Measurements from ENCODE around the gene NKX3-2. TPM values are rescaled to one million over a fixed set of nuclear protein-coding genes. Genes with fewer than 3 reads are reported as not detected.

Gene NKX3-2
- total and polyA plus RNA-seq, 9 of the 15 experiments (the other 6 are each of a cell fraction or from before 2014, with no cell fraction given) = 0.03 to 0.81 (median 0.27) TPM; not detected in 1

DNA sequence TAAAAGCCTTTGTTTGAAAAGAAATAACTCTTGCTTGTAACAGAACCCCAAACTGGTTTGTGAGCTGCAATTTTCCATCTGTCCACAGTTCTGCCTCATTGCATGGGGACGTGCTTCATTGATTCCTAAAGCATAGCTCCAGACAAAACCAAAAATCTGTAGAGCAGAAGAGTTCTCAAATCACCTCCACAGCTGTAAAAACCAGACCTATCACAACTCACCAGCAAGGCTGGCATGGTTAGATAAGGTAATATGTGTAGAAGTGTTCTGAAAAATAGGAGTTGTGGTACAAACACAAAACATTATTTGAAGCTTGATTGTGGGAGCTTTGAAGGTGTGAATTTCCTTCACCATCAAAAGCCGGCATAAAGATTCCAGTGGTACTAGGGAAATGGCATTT lies 47.7 kb downstream of the NKX3-2 start (continued):
- TF ChIP-seq, protein P1, sequence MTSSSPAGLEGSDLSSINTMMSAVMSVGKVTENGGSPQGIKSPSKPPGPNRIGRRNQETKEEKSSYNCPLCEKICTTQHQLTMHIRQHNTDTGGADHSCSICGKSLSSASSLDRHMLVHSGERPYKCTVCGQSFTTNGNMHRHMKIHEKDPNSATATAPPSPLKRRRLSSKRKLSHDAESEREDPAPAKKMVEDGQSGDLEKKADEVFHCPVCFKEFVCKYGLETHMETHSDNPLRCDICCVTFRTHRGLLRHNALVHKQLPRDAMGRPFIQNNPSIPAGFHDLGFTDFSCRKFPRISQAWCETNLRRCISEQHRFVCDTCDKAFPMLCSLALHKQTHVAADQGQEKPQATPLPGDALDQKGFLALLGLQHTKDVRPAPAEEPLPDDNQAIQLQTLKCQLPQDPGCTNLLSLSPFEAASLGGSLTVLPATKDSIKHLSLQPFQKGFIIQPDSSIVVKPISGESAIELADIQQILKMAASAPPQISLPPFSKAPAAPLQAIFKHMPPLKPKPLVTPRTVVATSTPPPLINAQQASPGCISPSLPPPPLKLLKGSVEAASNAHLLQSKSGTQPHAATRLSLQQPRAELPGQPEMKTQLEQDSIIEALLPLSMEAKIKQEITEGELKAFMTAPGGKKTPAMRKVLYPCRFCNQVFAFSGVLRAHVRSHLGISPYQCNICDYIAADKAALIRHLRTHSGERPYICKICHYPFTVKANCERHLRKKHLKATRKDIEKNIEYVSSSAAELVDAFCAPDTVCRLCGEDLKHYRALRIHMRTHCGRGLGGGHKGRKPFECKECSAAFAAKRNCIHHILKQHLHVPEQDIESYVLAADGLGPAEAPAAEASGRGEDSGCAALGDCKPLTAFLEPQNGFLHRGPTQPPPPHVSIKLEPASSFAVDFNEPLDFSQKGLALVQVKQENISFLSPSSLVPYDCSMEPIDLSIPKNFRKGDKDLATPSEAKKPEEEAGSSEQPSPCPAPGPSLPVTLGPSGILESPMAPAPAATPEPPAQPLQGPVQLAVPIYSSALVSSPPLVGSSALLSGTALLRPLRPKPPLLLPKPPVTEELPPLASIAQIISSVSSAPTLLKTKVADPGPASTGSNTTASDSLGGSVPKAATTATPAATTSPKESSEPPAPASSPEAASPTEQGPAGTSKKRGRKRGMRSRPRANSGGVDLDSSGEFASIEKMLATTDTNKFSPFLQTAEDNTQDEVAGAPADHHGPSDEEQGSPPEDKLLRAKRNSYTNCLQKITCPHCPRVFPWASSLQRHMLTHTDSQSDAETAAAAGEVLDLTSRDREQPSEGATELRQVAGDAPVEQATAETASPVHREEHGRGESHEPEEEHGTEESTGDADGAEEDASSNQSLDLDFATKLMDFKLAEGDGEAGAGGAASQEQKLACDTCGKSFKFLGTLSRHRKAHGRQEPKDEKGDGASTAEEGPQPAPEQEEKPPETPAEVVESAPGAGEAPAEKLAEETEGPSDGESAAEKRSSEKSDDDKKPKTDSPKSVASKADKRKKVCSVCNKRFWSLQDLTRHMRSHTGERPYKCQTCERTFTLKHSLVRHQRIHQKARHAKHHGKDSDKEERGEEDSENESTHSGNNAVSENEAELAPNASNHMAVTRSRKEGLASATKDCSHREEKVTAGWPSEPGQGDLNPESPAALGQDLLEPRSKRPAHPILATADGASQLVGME (CRISPR knock-in tag; IDR thresholded peaks at IDR 0.05) = no peak
- TF ChIP-seq ZKSCAN3 (CRISPR knock-in tag; IDR thresholded peaks at IDR 0.05) = no peak
- no peak for TF ChIP-seq MAFF (IDR thresholded peaks at IDR 0.05; ENCODE audit: low read length)
- no peak for TF ChIP-seq YY1 (IDR thresholded peaks at IDR 0.05; ENCODE audit: borderline replicate concordance in 1 of 3, control insufficient read depth in 1 of 3, extremely low read depth in 1 of 3, insufficient read depth in 3 of 3, insufficient read length in 1 of 3, insufficient replicate concordance in 2 of 3, low read depth in 1 of 3, low read length in 2 of 3)
- TF ChIP-seq, protein P2, sequence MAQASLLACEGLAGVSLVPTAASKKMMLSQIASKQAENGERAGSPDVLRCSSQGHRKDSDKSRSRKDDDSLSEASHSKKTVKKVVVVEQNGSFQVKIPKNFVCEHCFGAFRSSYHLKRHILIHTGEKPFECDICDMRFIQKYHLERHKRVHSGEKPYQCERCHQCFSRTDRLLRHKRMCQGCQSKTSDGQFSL (CRISPR knock-in tag; IDR thresholded peaks at IDR 0.05) = no peak
- TF ChIP-seq, protein P2 (tag; IDR thresholded peaks at IDR 0.05) = no peak
- no peak for TF ChIP-seq MTA1 (IDR thresholded peaks at IDR 0.05; ENCODE audit: borderline replicate concordance)
- TF ChIP-seq, protein P3, sequence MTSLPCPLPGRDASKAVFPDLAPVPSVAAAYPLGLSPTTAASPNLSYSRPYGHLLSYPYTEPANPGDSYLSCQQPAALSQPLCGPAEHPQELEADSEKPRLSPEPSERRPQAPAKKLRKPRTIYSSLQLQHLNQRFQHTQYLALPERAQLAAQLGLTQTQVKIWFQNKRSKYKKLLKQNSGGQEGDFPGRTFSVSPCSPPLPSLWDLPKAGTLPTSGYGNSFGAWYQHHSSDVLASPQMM (CRISPR knock-in tag; IDR thresholded peaks at IDR 0.05) = no peak
- no peak for TF ChIP-seq SMARCA5 (IDR thresholded peaks at IDR 0.05)
- peak in 1 of 2 experiments; percentile 93; a peak in 3 of 4 replicates for TF ChIP-seq RCOR1 (IDR thresholded peaks at IDR 0.05; ENCODE audit: borderline replicate concordance in 1 of 2, low read depth in 2 of 2, low read length in 2 of 2)
- TF ChIP-seq KDM5B (IDR thresholded peaks at IDR 0.05; ENCODE audit: insufficient replicate concordance, low read depth, low read length) = no peak
- peak; percentile 88 to 89 for TF ChIP-seq KDM1A (IDR thresholded peaks at IDR 0.05)
- no peak for TF ChIP-seq ARNT (IDR thresholded peaks at IDR 0.05)
- TF ChIP-seq RFX1 (IDR thresholded peaks at IDR 0.05) = no peak
- TF ChIP-seq, protein P4, sequence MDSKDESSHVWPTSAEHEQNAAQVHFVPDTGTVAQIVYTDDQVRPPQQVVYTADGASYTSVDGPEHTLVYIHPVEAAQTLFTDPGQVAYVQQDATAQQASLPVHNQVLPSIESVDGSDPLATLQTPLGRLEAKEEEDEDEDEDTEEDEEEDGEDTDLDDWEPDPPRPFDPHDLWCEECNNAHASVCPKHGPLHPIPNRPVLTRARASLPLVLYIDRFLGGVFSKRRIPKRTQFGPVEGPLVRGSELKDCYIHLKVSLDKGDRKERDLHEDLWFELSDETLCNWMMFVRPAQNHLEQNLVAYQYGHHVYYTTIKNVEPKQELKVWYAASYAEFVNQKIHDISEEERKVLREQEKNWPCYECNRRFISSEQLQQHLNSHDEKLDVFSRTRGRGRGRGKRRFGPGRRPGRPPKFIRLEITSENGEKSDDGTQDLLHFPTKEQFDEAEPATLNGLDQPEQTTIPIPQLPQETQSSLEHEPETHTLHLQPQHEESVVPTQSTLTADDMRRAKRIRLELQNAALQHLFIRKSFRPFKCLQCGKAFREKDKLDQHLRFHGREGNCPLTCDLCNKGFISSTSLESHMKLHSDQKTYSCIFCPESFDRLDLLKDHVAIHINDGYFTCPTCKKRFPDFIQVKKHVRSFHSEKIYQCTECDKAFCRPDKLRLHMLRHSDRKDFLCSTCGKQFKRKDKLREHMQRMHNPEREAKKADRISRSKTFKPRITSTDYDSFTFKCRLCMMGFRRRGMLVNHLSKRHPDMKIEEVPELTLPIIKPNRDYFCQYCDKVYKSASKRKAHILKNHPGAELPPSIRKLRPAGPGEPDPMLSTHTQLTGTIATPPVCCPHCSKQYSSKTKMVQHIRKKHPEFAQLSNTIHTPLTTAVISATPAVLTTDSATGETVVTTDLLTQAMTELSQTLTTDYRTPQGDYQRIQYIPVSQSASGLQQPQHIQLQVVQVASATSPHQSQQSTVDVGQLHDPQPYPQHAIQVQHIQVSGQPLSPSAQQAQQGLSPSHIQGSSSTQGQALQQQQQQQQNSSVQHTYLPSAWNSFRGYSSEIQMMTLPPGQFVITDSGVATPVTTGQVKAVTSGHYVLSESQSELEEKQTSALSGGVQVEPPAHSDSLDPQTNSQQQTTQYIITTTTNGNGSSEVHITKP (IDR thresholded peaks at IDR 0.05; ENCODE audit: partially characterized antibody) = no peak
- TF ChIP-seq ERF (CRISPR knock-in tag; IDR thresholded peaks at IDR 0.05) = no peak
- TF ChIP-seq PRMT5 (CRISPR knock-in tag; IDR thresholded peaks at IDR 0.05) = no peak
